Frontal cortex (tissue), 4 donors: ENCODE measurements around the gene ADGRA1. TPM values are rescaled to one million over a fixed set of nuclear protein-coding genes. Genes with fewer than 3 reads are reported as not detected.
"Not testable (repeated sequence)": the region's sequence is repeated elsewhere in the genome, so short reads cannot be mapped to it uniquely, and the experiment has no call there.

Source experiments
- DNase-seq, 2 donors: peaks; one replicate each; pipeline ENCODE4 v3.0.0; 2012; ENCODE audit warnings: low spot score in 2 of 2
- FAIRE-seq: peaks from 2 replicates; lab custom pipeline; 2012; peaks lifted over from hg19 to GRCh38; lab: Jason Lieb, UNC
- total RNA-seq: library from RNA; depleted of rRNA; stranded (reverse); fragments of >200 nt; gene quantifications from one replicate; pipeline ENCODE4 v1.2.3, GENCODE V29; 2014
- donor health status: control.
- donor health status: control.
- donor health status: control.

ADGRA1 gene
- total RNA-seq, 1 donor from 2014 or later = 2.4 TPM

DNA sequence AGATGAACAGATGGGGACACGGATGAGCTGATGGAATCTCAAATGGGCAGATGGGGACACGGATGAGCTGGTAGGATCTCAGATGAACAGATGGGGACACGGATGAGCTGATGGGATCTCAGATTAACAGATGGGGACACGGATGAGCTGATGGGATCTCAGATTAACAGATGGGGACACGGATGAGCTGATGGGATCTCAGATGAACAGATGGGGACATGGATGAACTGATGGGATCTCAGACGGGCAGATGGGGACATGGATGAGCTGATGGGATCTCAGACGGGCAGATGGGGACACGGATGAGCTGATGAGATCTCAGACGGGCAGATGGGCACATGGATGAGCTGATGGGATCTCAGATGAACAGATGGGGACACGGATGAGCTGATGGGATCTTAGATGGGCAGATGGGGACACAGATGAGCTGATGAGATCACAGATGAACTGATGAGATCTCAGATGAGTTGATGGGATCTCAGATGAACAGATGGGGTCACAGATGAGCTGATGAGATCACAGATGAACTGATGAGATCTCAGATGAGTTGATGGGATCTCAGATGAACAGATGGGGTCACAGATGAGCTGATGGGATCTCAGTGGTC is 34.1 kb upstream of the ADGRA1 start:
- FAIRE-seq, DNase-seq: not testable (repeated sequence)

DNA sequence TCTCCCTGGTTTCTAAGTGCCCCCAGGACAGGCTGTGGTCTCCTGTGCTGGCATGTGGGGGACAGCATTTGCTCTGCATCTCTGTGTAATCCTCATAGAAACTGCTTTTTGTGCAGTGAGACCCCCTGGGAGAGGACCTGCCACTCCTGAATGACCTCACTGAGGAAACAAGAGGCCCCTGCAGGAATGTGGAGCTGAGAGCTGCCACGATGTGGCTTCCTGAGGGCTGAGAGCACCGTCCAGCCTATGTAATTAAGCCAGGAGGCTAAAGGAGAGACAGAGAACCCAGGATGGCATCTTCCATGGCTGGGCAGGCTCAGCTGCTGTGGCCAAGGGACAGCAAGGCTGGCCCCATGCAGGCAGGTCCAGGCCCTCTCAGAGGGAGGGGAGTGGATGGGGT is 32.3 kb upstream of the ADGRA1 start:
- no peak for FAIRE-seq
- no peak for DNase-seq

DNA sequence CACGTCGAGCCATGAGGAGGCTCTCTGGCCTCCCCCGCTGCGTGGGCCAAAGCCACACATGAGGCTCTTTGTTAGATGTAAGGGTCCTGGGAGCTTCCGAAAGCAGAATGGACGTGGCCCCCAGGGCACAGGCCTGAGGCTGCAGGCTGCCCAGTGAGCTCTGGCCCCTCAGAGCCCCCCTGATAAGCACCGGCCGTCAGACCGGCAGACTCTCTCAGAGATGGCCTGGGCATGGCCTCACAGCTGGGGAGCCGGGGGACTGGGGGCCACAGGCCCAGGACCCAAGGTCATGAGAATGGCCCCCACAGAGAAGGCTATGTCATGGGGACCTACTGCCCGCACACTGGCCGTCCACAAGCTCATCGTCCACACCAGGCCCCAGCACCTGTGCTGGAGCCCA is 31.7 kb upstream of the ADGRA1 start:
- no peak for FAIRE-seq

DNA sequence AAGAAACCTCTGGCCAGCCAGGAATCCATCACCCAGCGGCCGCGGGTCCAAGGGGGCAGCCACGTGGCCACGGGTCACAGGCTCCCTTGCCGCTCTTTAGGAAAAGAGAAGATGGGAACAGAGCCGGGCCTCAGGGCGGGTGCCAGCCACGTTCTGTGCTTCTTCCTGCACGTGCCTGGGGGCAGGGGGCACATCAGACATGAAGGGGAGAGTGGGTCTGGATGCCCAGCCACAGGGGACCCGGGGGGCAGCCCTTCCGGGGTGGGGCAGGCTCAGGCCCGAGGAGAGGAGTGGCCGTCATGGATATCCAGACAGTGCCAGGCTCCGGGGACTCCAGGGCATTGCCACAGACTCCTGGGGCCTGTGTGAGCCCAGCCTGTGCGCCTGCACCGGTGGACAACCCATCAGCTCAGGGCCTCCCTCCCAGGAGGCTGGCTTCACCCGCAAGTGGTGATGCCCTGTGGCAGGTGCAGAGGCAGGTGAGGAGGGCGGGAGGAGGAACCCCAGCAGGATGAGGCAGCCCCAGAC is 31.0 kb upstream of the ADGRA1 start:
- no peak for FAIRE-seq

More for the DNA sequence above, 31.7 kb upstream of the ADGRA1 start:
- no peak for DNase-seq

DNA sequence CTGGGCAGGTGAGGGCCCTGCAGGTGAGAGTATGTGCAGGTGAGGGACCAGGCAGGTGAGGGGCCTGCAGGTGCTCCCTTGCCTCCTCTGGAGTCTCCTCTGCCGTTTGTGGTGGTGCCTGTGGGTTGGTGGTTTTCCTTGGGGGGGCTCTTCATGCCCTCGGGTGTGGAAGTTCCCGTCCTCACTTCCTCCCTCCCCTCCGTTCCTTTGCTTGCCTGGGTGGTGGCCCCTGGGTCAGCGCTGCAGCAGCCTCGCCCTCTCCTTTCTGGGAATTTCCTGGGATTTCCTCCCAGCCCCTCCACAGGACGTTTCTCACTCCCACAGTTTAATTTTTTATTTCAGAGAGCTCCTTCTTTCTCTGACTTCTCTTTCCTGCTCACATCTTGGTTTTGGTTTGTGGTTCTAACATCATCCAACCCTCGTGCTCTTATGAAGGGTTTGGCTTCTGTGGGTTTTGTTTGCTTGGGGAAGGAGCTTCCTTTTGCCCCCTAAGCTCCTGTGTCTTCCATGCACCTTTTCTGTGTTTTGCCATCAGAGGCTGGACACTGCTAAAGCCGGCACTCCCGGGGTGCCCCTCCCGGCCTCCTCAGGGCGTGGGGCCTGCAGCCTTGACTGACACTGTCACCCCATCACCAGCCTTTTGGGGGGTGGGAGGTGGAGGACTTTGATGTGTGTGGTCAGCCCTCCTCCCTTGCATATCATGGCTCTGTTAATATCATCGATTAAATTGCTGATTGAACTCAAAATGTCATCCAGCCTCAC is 29.2 kb upstream of the ADGRA1 start:
- no peak for DNase-seq
- no peak for FAIRE-seq

More for the DNA sequence above, 31.0 kb upstream of the ADGRA1 start:
- no peak for DNase-seq

DNA sequence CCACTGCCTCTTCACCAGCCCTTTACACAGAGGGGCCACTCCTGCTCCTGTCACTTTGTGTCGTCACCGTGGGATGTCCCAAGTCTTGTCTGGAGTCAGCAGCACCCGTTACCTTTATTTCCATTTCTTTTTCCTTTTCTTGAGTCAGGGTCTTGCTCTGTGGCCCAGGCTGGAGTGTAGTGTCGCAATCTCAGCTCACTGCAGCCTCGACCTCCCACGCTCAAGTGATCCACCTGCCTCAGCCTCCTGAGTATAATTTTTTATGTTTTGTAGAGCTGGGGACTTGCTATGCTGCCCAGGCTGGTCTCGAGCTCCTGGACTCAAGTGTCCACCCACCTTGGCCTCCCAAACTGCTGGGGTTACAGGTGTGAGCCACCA is 28.6 kb upstream of the ADGRA1 start:
- DNase-seq (no peak), FAIRE-seq (no peak)

DNA sequence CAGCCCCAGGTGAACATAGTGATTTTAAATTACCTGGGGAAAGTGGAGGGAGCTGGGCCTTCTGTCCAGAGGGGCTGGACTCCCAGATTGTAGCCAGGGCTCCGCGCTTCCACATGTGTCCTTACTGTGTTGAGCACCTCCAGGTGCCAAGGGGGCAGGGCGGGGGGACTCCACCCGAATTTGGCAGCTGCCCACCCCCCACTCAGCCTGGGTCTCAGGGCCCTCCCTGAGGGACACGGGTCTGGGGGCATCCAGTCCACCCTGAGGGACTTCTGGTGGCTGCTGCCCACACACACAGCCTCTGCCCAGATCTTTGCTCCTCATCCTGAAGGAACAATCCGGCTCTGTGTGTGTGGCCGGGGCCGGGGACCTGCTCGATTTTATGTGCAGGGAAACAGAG is 28.2 kb upstream of the ADGRA1 start:
- FAIRE-seq = no peak
- DNase-seq = no peak

DNA sequence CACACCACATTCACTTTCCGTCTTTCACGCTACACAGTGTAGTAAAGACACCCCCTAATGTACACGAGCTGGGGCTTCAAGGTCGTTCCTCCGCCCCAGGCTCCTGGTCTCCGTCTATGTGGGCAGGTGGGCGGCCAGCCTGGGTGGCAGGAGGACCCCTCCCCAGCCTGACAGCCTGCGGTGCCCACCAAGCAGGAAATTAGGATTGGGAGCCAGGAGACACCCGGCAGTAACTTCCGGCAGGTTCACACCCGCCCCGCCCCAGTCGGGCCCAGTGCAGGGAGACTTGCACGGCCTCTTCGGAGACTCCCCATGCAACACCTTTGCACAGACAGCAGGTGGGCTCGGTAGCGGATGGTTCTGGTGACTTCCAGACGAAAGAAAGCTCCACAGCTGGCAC is 27.7 kb upstream of the ADGRA1 start:
- no peak for FAIRE-seq

DNA sequence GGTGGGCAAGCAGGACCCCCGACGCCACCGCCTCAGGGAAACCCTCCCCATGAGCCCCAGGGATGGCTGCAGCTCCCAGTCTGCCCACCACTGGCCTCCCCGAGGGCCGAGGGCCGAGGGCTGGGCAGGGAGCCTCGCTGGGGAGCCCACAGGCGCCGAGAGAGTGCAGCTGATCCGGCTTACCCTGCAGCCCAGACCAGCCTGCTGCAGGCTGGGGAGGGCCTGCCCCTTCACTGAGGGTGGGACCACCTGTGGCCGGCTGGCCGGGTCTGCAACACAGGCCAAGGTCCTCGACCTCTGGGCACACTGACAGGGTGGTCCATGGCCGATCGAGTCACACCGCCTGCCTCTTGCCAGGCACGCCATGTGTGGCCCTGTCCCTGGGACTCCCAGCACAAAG is 27.3 kb upstream of the ADGRA1 start:
- DNase-seq (no peak), FAIRE-seq (no peak)

More for the DNA sequence above, 27.7 kb upstream of the ADGRA1 start:
- DNase-seq = no peak

DNA sequence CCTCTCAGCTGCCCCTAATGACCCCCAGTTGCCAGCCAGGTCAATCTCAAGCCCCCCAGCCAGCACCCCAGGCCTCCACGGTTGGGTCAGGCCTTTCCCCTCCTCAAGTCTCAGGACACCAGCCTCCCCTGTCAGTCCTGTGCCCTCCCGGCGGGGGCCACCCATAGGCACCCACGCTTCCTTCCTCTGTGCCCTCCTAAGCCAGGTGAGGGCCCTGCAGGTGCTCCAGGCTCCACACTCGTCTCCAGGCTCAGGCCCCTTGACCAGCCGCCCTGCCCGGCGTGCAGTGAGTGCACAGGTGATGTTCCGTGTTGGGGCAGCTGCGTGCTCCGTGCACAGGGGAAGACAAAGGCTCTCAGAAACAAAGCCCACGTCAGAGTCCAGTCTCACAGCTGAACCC is 26.8 kb upstream of the ADGRA1 start:
- DNase-seq = no peak
- no peak for FAIRE-seq

DNA sequence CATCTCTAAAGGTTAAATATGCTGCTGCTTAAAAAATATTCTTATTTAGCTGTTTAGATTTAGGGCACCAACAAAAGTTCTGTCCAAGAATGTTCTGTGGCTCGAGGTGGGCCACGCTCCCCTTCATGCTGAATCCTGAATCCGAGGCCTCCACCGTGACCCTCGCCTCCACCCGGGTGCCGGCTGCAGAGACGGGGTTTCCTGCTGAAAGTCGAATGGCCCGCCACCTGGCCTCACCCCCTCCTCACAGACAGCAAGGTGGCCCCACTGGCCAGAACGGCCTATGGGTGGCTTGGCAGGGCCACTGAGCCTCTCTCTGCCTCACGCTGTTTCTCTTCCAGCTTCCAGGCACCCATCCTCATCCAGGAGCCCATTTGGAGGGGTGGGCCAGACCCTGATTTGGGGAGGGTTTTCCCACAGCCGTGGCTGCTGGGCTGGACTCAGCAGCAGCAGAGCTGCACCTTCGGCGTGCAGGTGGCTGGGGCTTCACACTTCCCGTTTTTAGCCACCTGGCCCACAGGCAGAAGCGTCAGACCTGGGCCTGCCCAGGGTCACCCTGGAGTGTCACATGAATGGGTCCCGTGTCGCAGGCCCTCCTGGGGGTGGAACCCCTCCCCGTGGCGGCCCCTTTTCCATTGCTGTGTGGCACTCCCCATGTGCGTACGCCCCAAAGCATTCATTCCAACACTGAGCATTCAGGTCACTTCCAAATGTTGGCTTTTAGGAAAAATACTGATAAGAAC is 26.3 kb upstream of the ADGRA1 start:
- no peak for DNase-seq
- FAIRE-seq = no peak

DNA sequence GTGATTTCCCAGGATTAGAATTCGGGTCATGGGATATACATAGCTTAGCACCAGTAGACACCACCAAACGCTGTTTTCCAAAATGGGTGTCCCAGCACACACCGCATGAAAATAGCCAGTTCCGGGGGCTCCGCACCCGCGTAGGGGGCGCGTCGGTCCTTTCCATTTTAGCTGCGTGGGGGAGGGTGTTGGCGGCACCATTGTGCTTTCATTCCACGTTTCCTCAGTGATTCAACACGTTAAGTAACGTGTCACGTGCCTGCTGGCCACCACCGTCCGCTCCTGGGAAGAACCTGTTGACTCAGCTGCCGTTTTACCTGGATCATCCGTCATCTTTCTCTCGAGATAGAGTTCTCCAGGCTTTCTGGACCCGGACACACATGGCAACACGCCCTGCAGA is 25.6 kb upstream of the ADGRA1 start:
- no peak for FAIRE-seq
- DNase-seq = no peak

DNA sequence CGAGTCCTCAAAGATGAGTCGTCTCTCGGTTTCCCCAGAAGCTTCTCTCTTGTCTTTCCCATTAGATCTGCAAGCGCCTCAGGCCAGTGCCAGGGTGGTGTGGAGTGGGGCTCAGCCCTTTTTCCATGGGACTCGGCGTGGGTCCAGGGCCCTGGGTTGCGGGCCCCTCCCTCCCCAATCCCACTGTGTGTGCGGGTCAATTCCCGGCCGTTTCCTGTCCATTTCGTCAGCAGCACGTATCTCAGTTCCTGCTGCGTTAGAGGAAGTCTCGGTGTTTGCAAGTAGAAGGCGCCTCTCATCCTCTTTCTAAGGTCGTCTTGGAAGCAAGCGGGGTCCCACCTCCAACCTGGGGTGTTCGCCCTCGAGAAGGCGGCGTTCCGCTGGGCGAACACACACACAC is 25.1 kb upstream of the ADGRA1 start:
- no peak for DNase-seq
- FAIRE-seq = no peak

DNA sequence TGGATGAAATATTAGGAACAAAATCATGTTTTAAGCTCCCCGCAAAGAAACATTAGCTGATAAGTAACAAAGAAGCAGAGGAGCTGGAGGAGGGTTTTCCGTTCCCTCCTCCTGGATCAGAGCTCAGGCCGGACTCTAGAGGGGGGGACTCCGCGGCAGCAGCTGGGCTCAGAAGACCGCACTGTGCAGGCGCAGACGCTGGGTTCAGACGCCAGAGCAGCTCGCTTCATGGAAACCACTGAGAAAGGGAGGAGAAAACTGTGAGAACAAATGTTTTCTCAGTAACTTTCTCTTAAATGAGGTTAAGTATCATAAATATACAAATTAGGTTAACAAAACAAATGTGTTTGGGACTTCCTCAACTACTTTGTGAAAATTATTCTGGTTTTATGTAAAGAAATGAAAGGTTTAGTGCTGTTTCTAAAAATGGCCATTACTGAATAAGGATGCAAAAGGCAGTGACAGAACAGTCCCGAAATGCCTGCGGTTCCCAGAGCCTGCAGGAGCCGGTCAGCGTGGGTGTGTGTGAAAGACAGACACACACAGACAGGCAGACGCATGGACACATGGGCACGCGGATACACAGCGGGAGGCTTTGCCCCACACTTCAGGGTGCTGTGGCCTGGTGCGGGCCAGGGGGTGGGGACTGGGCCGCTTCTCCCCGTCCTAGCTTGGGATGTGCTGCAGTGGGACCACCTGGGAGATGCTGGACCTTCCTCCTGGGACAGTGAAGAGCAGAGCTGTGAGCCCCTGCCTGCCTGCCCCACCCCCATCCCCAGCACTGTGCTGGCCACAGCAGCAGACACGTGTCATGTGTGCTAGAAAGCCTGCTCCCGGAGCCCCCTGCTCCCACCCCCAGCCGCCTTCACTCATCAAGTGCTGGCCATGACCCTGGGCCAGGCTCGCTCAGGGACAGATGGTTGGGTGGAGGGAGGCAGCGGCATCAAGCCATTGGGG is 20.3 kb upstream of the ADGRA1 start:
- FAIRE-seq = no peak
- DNase-seq = no peak

DNA sequence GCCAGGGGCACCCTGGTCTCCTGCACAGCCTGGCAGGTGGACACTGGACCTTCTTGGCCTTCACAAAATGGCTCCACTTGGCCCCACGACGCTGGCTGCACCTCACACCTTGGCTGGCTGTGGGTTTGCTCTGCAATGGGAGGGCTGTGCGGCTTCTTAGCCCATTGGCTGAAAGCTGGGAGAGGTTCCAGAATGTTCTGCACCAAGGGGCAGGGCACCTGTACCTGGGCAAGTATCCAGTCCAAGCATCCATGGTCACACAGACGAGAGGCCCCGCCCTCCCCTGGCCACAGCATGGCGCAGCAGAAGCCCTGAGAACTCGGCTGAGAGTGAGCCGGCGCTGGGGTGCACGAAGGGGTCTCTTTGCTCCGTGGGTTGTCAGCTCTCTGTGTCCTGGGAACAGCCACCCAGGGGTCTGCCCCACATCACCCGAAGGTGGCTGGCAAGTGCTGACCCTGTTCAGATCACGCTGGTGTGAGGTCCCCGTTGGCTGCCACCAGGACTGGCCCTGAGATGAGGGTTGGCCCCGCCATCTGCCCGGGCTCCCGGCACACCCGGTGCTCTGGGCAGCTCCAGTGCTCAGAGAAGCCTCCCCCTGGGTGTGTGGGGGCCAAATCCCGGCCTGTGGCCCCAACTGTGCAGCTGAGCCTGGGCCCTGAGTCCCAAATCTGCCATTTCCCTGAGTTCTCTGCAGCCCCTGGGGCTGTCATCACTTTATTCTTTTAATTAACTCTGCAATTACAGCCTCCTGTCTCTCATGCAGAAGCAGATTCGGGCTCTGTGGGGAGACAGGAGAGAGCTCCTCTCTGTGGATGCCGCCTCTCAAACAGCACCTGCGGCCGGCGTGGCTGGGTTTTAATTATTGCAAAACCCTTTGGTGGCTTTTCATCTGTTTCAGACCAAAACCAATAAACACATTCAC is 19.4 kb upstream of the ADGRA1 start:
- no peak for FAIRE-seq

DNA sequence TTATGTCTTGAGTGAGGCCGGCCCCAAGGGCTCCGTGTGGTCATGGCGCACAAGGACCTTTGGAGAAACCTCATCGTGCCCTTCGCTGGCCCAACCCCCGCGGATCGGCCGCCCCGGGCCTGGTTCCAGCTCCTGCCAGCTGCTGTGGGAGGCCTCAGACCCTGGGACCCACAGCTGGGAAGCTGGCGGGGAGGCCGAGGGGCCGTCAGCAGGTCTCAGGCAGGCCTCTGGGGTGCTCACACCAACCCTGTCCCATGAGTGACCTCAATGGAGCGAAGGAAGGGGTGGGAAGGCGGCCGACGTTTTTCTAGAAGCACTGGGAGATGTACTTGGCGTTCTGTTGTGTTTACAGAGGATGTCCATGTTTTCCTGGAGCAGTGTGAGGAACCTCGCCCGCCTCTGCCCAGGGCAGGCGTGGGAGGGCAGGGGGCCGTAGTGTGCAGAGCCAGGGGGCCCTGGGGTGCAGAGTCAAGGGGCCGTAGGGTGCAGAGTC is 18.6 kb upstream of the ADGRA1 start:
- no peak for FAIRE-seq
- DNase-seq = no peak

More for the DNA sequence above, 19.4 kb upstream of the ADGRA1 start:
- no peak for DNase-seq

DNA sequence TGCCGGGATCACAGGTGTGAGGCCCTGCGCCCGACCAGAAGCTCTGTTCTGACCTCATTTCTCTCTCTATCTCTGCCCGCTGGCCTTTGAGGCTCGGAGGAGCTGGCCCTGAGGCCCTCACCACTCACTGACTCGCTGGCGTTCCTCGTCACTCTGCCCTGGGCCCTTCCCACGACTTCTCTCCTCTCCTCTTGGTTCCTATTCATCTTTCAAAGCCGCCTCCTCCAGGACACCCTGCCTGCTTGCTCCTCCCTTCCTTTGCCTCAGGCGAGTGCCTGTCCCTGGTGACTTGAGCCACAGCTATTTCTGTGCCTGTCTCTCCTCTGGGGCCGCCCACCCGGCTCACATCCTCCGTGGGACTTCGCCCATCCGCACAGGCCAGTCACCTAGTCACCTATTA is 17.3 kb upstream of the ADGRA1 start:
- FAIRE-seq (no peak), DNase-seq (no peak)

DNA sequence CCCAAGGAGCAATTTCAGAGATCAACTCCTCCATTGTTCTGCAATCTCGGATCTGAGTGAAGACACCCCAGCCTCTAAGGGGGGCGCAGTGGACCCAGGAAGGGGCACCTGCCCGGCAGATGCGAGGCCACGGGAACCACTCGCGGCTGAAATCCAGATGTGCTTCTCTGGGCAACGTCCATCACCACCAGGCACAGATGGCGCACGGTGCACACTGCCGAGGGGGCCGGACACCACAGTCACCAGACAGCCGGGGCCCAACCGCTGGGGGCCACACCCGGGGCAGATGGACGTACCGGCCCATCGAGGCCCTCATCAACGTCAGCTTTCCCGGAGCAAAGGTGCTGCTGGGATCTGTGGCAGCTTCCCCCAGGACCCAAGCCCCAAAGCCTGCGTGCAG is 16.9 kb upstream of the ADGRA1 start:
- FAIRE-seq (no peak), DNase-seq (no peak)

DNA sequence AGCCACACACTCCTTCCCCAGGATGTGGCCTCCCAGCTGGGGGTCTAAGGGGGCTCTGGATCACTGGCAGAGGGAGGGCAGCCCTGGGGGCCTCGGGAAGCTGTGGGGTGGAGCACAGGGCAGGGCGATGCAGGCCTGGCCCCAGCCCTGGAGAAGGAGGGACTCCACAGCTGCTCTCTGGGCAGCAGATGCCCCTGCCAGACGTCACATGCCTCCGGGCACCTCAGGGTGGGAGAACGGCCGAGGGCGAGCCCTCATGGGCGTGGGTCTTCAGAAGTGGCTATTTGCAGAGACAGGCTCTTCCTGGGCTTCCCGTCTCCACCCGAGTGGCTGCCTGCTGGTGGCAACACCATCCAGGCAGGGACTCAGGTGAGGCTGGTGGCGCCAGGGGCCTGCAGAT is 16.0 kb upstream of the ADGRA1 start:
- no peak for DNase-seq
- no peak for FAIRE-seq
